Measurements from ENCODE around the gene NRXN3.

DNA sequence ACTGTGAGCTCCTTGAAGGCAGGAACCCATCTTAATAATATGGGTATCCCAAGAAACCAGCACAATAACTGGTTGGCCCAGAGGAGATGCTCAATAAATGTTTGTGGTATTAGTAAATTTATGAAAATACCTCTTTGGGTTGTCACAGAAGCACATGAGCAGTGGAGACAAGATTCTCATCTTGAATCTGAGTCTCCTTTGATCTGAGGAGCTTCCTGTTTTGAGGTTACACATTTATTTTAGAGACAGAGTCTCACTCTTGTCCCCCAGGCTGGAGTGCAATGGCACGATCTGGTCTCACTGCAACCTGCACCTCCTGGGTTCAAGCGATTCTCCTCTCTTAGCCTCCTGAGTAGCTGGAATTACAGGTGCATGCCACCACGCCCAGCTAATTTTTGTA, 247.4 kb downstream of the NRXN3 start:
- TF ChIP-seq, protein P1, sequence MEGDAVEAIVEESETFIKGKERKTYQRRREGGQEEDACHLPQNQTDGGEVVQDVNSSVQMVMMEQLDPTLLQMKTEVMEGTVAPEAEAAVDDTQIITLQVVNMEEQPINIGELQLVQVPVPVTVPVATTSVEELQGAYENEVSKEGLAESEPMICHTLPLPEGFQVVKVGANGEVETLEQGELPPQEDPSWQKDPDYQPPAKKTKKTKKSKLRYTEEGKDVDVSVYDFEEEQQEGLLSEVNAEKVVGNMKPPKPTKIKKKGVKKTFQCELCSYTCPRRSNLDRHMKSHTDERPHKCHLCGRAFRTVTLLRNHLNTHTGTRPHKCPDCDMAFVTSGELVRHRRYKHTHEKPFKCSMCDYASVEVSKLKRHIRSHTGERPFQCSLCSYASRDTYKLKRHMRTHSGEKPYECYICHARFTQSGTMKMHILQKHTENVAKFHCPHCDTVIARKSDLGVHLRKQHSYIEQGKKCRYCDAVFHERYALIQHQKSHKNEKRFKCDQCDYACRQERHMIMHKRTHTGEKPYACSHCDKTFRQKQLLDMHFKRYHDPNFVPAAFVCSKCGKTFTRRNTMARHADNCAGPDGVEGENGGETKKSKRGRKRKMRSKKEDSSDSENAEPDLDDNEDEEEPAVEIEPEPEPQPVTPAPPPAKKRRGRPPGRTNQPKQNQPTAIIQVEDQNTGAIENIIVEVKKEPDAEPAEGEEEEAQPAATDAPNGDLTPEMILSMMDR (IDR thresholded peaks at IDR 0.05) = no peak
- TF ChIP-seq EZH2phosphoT487 (IDR thresholded peaks at IDR 0.05) = no peak
- TF ChIP-seq EZH2 (IDR thresholded peaks at IDR 0.05) = no peak
